22Rv1 (cell line): ENCODE measurements around the gene KXD1.

Experiments
- ZFX ChIP-seq: fragments of 450-650 bp; IDR thresholded peaks from 2 replicates; pipeline ENCODE4 v1.6.1; 2017; ENCODE audit warnings: antibody characterized with exemption, borderline replicate concordance
- TF ChIP-seq, protein P1 (sequence below): fragments of 450-650 bp; IDR thresholded peaks from 2 replicates; pipeline ENCODE4 v1.5.1; 2017; ENCODE audit warnings: mild to moderate bottlenecking

DNA sequence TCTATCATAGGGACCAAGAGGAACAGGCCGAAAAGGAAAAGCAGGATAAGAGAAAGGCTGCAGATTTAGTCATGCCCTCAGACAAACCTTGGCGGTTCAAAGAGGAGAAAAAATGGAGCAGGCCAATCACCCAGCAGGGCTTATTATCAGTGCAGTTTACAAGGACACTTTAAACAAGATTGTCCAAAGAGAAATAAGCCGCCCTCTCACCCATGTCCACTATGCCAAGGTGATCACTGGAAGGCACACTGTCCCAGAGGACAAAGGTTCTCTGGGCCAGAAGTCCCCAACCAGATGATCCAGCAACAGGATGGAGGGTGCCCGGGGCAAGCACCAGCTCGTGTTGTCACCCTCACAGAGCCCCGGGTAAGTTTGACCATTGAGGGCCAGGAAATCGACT is 22.6 kb downstream of the KXD1 start:
- TF ChIP-seq, protein P1, sequence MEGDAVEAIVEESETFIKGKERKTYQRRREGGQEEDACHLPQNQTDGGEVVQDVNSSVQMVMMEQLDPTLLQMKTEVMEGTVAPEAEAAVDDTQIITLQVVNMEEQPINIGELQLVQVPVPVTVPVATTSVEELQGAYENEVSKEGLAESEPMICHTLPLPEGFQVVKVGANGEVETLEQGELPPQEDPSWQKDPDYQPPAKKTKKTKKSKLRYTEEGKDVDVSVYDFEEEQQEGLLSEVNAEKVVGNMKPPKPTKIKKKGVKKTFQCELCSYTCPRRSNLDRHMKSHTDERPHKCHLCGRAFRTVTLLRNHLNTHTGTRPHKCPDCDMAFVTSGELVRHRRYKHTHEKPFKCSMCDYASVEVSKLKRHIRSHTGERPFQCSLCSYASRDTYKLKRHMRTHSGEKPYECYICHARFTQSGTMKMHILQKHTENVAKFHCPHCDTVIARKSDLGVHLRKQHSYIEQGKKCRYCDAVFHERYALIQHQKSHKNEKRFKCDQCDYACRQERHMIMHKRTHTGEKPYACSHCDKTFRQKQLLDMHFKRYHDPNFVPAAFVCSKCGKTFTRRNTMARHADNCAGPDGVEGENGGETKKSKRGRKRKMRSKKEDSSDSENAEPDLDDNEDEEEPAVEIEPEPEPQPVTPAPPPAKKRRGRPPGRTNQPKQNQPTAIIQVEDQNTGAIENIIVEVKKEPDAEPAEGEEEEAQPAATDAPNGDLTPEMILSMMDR: no peak
- no peak for TF ChIP-seq ZFX
